Testis (tissue), 2 donors: ENCODE measurements around the gene HTR1A.

Experiments used
- POLR2A ChIP-seq: fragments of 450-650 bp; IDR thresholded peaks from one replicate; pipeline ENCODE4 v1.6.1; 2017; ENCODE audit warnings: antibody characterized with exemption, mild to moderate bottlenecking, moderate library complexity
- TF ChIP-seq, protein P1 (sequence below), 3 experiments: fragments of 450-650 bp in 2 of 3; fragments of 200-600 bp in 1 of 3; sonication (generic) in 1 of 3; IDR thresholded peaks; one replicate each; pipeline ENCODE4 v1.5.1; 2016 to 2019; ENCODE audit warnings: antibody characterized with exemption in 3 of 3, mild to moderate bottlenecking in 2 of 3, moderate library complexity in 1 of 3

DNA sequence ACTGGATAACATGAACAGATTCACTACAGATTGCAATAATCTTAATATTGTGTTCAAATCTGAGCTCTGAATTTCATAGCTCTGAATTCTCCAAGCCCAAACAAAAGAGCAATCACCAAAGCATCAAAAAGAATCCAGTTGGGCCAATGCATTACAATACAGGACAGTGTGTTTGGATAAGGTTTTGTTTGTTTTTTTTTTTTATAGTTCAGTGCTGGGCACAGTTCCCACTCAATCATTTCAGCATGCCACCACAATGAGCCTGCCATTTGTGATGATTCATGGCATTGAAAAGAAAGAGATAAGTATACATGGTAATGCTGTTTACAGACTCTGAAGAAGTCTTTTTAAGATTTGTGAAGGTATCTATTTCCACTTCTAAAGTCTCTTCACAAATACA is 1.7 kb upstream of the HTR1A start:
- TF ChIP-seq, protein P1, sequence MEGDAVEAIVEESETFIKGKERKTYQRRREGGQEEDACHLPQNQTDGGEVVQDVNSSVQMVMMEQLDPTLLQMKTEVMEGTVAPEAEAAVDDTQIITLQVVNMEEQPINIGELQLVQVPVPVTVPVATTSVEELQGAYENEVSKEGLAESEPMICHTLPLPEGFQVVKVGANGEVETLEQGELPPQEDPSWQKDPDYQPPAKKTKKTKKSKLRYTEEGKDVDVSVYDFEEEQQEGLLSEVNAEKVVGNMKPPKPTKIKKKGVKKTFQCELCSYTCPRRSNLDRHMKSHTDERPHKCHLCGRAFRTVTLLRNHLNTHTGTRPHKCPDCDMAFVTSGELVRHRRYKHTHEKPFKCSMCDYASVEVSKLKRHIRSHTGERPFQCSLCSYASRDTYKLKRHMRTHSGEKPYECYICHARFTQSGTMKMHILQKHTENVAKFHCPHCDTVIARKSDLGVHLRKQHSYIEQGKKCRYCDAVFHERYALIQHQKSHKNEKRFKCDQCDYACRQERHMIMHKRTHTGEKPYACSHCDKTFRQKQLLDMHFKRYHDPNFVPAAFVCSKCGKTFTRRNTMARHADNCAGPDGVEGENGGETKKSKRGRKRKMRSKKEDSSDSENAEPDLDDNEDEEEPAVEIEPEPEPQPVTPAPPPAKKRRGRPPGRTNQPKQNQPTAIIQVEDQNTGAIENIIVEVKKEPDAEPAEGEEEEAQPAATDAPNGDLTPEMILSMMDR (IDR thresholded peaks at IDR 0.05): no peak
- no peak for TF ChIP-seq POLR2A
